Fibroblast of the aortic adventitia (primary cell): ENCODE data around the gene S100A4. TPM values are rescaled to one million over a fixed set of nuclear protein-coding genes. Genes with fewer than 3 reads are reported as not detected.

Experiments used
- DNase-seq: peaks from one replicate; pipeline ENCODE4 v3.0.0-alpha.2; 2010; ENCODE audit warnings: low read depth
- H3K4me3 ChIP-seq: 2 replicates; pipeline ENCODE4 v1.5.1; 2011; ENCODE audit warnings: low read depth, mild to moderate bottlenecking, control low read depth, low read length, moderate library complexity
- total RNA-seq: library from RNA; depleted of rRNA; stranded (reverse); fragments of >200 nt; gene quantifications from 2 replicates; pipeline ENCODE4 v1.2.3, GENCODE V29; 2012; ENCODE audit warnings: low replicate concordance
- TF ChIP-seq, protein P1 (sequence below): IDR thresholded peaks from 2 replicates; pipeline ENCODE4 v1.5.1; 2011; ENCODE audit warnings: mild to moderate bottlenecking, low read length, control low read depth, inconsistent platforms; ENCODE audit not compliant: insufficient read depth

Gene S100A4
- total RNA-seq, 1 donor, result 585 TPM

DNA sequence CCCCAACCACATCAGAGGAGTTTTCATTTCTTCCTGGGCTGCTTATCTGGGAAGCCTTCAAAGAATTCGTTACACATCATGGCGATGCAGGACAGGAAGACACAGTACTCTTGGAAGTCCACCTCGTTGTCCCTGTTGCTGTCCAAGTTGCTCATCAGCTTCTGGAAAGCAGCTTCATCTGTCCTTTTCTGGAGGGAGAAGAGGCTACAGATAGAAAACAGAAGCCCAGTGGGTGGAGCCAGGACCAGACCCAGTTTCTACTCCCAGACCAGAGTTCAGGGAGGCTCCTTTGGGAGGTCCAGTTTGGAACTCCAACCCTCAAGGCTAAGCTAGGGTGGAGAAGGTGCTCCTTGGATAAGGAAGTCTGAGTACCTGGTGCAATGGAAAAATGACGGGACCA is 1.9 kb downstream of the S100A4 start:
- no peak overlapping the region for H3K4me3 ChIP-seq
- DNase-seq, result no peak
- TF ChIP-seq, protein P1, sequence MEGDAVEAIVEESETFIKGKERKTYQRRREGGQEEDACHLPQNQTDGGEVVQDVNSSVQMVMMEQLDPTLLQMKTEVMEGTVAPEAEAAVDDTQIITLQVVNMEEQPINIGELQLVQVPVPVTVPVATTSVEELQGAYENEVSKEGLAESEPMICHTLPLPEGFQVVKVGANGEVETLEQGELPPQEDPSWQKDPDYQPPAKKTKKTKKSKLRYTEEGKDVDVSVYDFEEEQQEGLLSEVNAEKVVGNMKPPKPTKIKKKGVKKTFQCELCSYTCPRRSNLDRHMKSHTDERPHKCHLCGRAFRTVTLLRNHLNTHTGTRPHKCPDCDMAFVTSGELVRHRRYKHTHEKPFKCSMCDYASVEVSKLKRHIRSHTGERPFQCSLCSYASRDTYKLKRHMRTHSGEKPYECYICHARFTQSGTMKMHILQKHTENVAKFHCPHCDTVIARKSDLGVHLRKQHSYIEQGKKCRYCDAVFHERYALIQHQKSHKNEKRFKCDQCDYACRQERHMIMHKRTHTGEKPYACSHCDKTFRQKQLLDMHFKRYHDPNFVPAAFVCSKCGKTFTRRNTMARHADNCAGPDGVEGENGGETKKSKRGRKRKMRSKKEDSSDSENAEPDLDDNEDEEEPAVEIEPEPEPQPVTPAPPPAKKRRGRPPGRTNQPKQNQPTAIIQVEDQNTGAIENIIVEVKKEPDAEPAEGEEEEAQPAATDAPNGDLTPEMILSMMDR, result no peak

DNA sequence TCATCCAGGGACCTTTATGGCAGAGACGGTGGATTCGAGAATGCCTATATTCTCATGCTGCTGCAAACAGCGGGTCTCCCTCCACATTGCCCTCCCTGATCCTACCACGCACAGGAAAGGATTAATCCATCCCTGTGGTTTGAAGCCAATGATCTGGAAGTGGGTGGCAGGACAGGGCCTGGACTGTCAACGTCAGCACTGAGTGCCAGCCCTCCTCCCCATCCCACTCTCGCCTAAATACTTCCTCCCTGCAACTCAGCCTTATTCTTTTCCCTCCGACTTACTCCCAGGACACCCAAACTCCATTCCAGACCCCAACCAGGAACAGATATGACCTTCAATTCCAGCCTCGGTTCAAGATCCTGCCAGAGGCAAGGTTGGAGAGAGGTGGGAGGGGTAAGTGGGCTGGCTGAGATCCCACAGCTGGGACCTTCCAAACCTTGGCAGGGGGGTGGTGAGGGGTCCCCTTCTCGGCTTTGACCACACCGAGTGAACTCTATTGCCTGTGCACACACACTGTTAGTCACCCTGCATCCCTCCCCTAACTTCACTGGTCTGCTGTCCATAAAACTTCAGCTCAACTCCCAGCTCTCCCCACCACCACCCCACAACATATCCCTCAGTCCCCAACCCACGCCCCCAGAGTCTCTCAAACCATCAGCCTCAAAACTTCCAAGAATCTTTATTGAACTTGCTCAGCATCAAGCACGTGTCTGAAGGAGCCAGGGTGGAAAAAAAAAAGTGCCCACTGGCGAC is 2.5 kb downstream of the S100A4 start:
- no peak overlapping the region for H3K4me3 ChIP-seq
- DNase-seq, result no peak

DNA sequence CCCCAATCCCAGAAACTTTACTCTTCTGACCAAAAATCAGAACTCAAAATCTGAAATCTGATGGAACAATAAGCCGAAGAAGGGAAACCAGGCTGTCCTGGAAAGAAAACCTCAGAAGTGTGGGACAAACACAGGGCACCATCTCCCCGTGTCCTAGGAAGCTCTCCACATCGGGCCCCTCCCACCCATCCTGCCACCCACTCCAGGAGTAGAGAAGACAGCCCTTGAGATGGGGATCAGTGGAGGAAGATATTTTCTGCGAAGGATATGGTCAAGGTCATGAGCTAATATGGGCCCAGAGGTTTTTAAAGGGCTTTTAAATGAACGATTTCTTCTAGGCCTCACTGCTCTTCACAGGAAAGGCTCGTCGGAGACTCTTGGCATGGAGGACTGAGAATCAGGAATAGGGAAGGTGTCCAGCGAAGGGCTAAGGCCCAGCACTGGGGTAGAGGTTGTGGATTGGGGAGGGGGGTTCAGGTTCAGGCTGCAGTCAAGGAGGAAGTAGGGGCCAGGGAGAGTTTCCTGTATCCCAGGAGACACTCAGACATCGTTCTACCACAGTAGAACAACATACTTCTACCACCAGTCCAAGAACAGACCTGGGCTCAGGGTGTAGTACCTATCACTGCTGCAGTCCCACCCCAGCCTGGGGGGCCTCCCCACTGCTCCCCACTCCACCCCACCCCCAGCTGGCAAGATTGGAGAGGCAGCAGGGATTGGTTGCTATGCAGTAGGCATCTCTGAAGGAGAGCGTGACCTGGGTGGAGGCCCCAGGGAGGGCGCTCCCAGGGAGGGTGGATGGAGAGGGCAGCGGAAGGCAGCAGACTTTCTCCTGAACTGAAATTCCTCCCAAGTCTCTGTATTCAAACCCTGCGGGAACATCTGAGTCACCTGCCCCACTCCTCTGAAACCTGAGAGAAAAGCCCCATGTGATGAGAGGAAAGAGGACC is 3.7 kb downstream of the S100A4 start:
- no peak overlapping the region for H3K4me3 ChIP-seq
- TF ChIP-seq, protein P1, result no peak
- DNase-seq, result no peak

More for the DNA sequence above, 2.5 kb downstream of the S100A4 start:
- TF ChIP-seq, protein P1, result no peak

DNA sequence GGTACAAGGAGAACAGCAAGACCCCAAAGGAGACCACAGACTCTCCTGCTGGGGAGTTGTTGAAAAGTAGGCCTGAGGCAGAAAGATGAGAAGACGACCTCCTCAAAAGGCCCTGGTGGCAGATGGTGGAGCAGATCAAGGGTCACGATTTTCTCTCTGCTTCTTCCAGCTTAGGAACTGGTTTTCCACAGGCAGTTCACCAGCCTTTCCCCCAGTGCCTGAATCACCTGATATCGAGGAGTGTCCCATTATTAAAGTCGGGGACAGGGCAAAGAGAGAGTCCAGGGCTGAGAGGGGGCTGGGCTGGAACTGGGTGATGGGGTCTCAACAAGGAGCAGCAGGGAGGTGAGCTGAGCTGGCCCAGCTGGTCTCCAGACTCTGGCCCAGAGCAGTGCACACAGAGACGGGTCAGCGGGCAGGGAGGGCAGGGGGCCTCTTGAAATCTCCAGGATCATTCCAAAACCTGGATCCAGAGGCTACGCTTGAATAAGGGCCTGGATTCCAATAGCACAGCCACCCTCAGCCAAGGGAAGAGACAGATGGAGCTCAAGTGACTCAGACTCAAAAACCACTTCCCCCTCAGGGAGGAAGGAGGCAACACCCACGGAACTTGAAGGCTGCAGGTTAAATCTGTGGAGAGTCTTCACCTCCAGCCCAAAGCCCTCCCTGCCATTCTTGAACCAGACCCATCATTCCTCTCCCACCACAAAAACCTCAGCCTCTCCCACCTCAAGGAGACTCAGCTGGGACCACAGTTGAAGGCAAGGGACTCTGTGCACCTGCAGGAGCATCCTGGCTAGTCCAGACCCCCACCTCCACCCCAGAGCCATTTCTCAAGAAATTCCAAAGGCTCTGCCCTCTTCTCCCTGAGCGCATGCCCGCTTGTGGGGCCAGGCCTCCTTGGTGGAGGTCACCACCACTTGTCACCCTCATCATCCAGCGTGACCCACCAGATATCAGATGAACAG is 4.9 kb downstream of the S100A4 start, which contains the start of gene S100A5:
Gene S100A5 (minus strand): TSS at position 541 of the 968 bp plus-strand sequence. CDS start 743 bp downstream, outside the sequence.
- DNase-seq, result peak; percentile 51
- H3K4me3 ChIP-seq, result no peak within 1 kb of the TSS
- TF ChIP-seq, protein P1, result no peak

DNA sequence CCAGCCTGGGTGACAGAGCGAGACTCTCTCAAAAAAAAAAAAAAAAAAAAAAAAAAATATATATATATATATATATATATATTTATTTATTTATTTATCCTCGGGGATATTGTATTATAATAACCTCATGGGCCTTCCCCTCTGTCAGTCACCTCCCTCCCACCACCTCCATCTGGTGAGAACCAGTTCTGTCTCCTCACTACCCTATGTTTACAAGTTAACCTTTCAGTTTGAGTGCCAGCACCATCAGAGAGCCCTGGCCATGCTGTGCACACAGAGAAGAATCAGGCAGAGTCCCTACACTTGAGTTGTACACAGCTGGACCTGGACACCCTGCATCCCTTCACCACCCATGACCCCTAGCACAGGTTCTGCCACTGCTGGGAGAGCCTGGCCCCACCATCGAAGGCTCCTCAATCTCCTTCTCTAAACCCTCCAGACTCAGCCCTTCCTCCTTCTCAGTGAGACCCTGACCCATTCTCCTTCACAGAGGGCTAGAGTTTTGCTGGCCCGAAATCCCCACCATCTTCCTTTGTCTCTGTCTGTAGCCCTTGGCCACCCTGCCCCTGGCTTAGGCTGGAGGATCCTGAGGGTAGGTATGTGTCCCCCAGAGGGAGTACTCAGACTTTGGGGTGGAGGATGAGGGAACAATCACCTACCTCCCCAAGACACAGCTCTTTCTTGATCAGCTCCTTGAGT is 6.1 kb downstream of the S100A4 start:
- no peak overlapping the region for H3K4me3 ChIP-seq
- TF ChIP-seq, protein P1, result no peak
- no peak for DNase-seq
